CD4-positive, CD25-positive, alpha-beta regulatory T cell (primary cell): ENCODE measurements around the gene IFT25. TPM values are rescaled to one million over a fixed set of nuclear protein-coding genes. Genes with fewer than 3 reads are reported as not detected.
A peak's percentile ranks its signal among the peaks of the same experiment; 100 is the strongest.
"Not testable (repeated sequence)": the region's sequence is repeated elsewhere in the genome, so short reads cannot be mapped to it uniquely, and the experiment has no call there.

Experiments
- ATAC-seq, 2 donors: fragments of 150-1000 bp; cut with Tn5 transposase; one replicate each; pipeline ENCODE4 v1.10.0; 2021; ENCODE audit warnings: low read depth in 2 of 2, moderate number of reproducible peaks in 2 of 2, moderate library complexity in 1 of 2
- DNase-seq, 3 donors: peaks; one replicate each; pipeline versions ENCODE4 v3.0.0 to v3.0.0-alpha.2; 2012 to 2022; ENCODE audit warnings: mixed read lengths in 1 of 3
- H3K27ac ChIP-seq: one replicate; pipeline ENCODE4 v1.7.0; 2013; ENCODE audit warnings: mild to moderate bottlenecking, low read length; ENCODE audit not compliant: insufficient read depth, poor library complexity, severe bottlenecking
- H3K27me3 ChIP-seq: one replicate; pipeline ENCODE4 v1.7.0; 2013; ENCODE audit warnings: low read length; ENCODE audit not compliant: control insufficient read depth, insufficient read depth
- H3K36me3 ChIP-seq: one replicate; pipeline ENCODE4 v1.7.0; 2013; ENCODE audit warnings: mild to moderate bottlenecking, low read length, moderate library complexity; ENCODE audit not compliant: control insufficient read depth, insufficient read depth
- H3K4me1 ChIP-seq: 2 replicates; pipeline ENCODE4 v1.7.0; 2013; ENCODE audit warnings: mild to moderate bottlenecking, low read length; ENCODE audit not compliant: insufficient read depth, control insufficient read depth, poor library complexity, severe bottlenecking
- H3K4me3 ChIP-seq: one replicate; pipeline ENCODE4 v1.7.0; 2013; ENCODE audit warnings: low read depth, mild to moderate bottlenecking, low read length, moderate library complexity
- H3K9me3 ChIP-seq, 2 experiments: 1 replicate in 1 of 2; 2 replicates in 1 of 2; pipeline ENCODE4 v1.7.0; 2013; ENCODE audit warnings: low read length in 2 of 2, mild to moderate bottlenecking in 1 of 2, moderate library complexity in 1 of 2; ENCODE audit not compliant: control insufficient read depth in 2 of 2
- H3K27ac Mint-ChIP-seq, 3 donors: one replicate each; pipeline ENCODE4 v1.8.0; 2020 to 2022; ENCODE audit warnings: mild to moderate bottlenecking in 3 of 3, mixed read lengths in 3 of 3, moderate library complexity in 2 of 3
- H3K27me3 Mint-ChIP-seq: one replicate; pipeline ENCODE4 v1.8.0; 2022; ENCODE audit warnings: mild to moderate bottlenecking, mixed read lengths
- H3K36me3 Mint-ChIP-seq: one replicate; pipeline ENCODE4 v1.8.0; 2020; ENCODE audit warnings: mixed read lengths
- H3K4me1 Mint-ChIP-seq, 4 donors: one replicate each; pipeline ENCODE4 v1.8.0; 2020 to 2022; ENCODE audit warnings: mixed read lengths in 4 of 4, mild to moderate bottlenecking in 1 of 4
- H3K4me3 Mint-ChIP-seq, 4 donors: one replicate each; pipeline ENCODE4 v1.8.0; 2020 to 2022; ENCODE audit warnings: mild to moderate bottlenecking in 4 of 4, mixed read lengths in 4 of 4, moderate library complexity in 3 of 4
- H3K9me3 Mint-ChIP-seq, 7 donors: one replicate each; pipeline ENCODE4 v1.8.0; 2020 to 2022; ENCODE audit warnings: mixed read lengths in 7 of 7, mild to moderate bottlenecking in 3 of 7, moderate library complexity in 2 of 7
- polyA plus RNA-seq, 4 donors: library from polyadenylated mRNA; unstranded; fragments of 300-500 nt; fragmentation: Illumina TruSeq; gene quantifications; one replicate each; pipeline ENCODE4 v1.2.3, GENCODE V29; 2021
- total RNA-seq: library from RNA; stranded (reverse); gene quantifications from one replicate; pipeline ENCODE4 v1.2.3, GENCODE V29; 2022

Gene IFT25
- total and polyA plus RNA-seq, 5 donors from 2014 or later, result 23.0 to 74.7 (median 58.9) TPM

DNA sequence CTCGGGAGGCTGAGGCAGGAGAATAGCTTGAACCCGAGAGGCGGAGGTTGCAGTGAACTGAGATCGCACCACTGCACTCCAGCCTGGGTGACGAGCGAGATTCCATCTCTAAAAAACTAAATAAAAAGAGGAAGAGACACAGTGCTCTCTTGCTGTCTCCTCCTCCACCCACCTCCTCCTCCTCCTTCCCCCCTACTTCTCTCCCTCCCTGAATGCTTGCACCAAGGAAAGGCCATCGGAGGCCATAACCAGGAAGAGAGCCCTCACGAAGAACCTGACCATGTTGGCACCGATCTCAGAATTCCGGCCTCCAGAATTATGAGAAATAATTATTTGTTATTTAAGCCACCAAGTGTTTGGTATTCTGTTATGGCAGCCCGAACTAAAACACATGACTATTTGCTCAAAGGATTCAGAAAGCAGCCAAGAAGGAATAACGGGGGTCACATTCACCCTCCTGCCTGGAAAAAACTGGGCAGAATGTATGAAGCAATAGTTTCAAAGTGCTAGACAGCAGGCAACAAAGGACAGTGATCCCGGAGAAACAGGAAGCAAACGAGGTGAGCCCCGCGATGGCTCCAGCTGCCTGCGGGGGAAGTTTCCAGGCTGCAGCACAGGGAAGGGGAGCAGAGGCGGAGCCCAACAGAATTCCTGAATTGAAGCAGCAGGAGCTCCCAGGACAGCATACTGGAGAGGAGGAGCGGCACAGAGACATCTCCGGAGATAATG lies 36.7 kb upstream of the IFT25 start:
- Mint-ChIP-seq H3K4me1 (peaks cover 0 to 11% (median 2%) of the 10 kb centered on the region in 4 donors), H3K27me3 (peaks cover 6% of the 10 kb centered on the region), H3K36me3 (no peaks in the 10 kb centered on the region), H3K9me3 (no peaks in the 10 kb centered on the region), H3K27ac (no peak overlapping the region), H3K4me3 (no peak overlapping the region)
- Histone ChIP-seq H3K27me3 (no peaks in the 10 kb centered on the region), H3K4me1 (no peaks in the 10 kb centered on the region), H3K4me3 (no peak overlapping the region), H3K9me3 (no peaks in the 10 kb centered on the region), H3K27ac (no peak overlapping the region), H3K36me3 (no peaks in the 10 kb centered on the region)
- ATAC-seq, result no peak
- no peak for DNase-seq

DNA sequence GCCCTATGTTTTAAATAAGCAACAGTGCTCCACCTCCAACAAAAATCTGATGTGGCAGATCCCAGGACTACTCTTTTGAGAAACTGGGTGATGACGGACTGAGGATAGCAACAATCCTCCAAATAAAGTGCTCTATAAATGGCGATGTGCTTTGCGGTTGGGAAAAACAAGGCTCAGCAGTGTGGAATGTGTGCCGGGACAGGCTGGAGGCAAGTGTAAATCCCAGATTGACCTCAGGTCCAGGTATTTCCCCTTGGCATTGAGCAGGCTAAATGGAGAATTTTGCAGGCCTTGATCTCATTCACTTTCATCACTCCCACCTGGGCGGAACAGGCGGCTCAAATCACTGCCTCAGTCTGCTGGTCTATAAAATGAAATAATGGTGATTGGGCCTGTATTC lies 35.7 kb upstream of the IFT25 start:
- no peak overlapping the region for H3K4me3 Mint-ChIP-seq
- peaks cover 0 to 6% (median 0%) of the 10 kb centered on the region in 4 donors for H3K4me1 Mint-ChIP-seq
- H3K27ac ChIP-seq, result no peak overlapping the region
- H3K27me3 ChIP-seq, result no peaks in the 10 kb centered on the region
- H3K27me3 Mint-ChIP-seq, result peaks cover 6% of the 10 kb centered on the region
- H3K9me3 Mint-ChIP-seq, result no peaks in the 10 kb centered on the region
- no peak overlapping the region for H3K27ac Mint-ChIP-seq
- H3K4me1 ChIP-seq, result no peaks in the 10 kb centered on the region
- no peaks in the 10 kb centered on the region for H3K36me3 ChIP-seq
- H3K36me3 Mint-ChIP-seq, result no peaks in the 10 kb centered on the region
- no peak for ATAC-seq
- H3K9me3 ChIP-seq, result no peaks in the 10 kb centered on the region
- DNase-seq, result no peak
- H3K4me3 ChIP-seq, result no peak overlapping the region

GRCh38 chr1:53979712-53980450 lies 34.4 kb upstream of the IFT25 start:
- H3K4me3 Mint-ChIP-seq, result no peak overlapping the region

GRCh38 chr1:53975861-53976260 lies 30.4 kb upstream of the IFT25 start:
- no peak overlapping the region for H3K27ac Mint-ChIP-seq
- peaks cover 0 to 4% (median 0%) of the 10 kb centered on the region in 7 donors for H3K9me3 Mint-ChIP-seq

More at GRCh38 chr1:53979712-53980450, 34.4 kb upstream of the IFT25 start:
- no peak overlapping the region for H3K27ac ChIP-seq
- DNase-seq, result no peak
- no peak for ATAC-seq
- no peaks in the 10 kb centered on the region for H3K4me1 ChIP-seq
- Mint-ChIP-seq H3K36me3 (peaks cover 8% of the 10 kb centered on the region), H3K27me3 (peaks cover 6% of the 10 kb centered on the region), H3K27ac (peak overlapping the region in 1 of 3 donors; percentile 61), H3K9me3 (no peaks in the 10 kb centered on the region), H3K4me1 (no peaks in the 10 kb centered on the region)
- no peaks in the 10 kb centered on the region for H3K9me3 ChIP-seq
- H3K4me3 ChIP-seq, result no peak overlapping the region
- H3K36me3 ChIP-seq, result no peaks in the 10 kb centered on the region
- H3K27me3 ChIP-seq, result no peaks in the 10 kb centered on the region

DNA sequence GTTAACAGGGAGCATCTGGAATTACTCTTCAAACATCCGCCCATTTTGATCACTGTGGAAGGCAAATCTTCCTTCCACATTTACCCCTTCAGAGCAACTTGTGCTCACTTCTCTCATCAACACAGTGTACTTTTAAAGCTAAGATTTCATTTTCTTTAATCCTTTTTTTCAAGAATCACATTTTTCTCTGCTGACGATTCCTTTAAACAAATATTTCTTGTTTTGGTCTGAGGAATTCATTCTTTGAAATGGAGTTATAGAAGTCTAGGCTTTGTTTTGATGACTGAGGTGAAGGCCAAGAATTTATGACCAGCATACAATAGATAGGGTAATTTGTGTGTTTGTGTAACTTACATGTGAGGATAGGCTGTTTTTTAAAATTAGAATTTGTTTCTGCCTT lies 26.2 kb upstream of the IFT25 start:
- DNase-seq, result no peak
- Histone ChIP-seq H3K27me3 (no peaks in the 10 kb centered on the region), H3K27ac (no peak overlapping the region), H3K4me3 (no peak overlapping the region), H3K36me3 (peaks cover 14% of the 10 kb centered on the region), H3K9me3 (no peaks in the 10 kb centered on the region), H3K4me1 (no peaks in the 10 kb centered on the region)
- Mint-ChIP-seq H3K27me3 (peaks cover 4% of the 10 kb centered on the region), H3K36me3 (peaks cover 44% of the 10 kb centered on the region), H3K4me3 (no peak overlapping the region), H3K4me1 (peaks cover 0 to 5% (median 0%) of the 10 kb centered on the region in 4 donors), H3K9me3 (peaks cover 0 to 4% (median 0%) of the 10 kb centered on the region in 7 donors), H3K27ac (no peak overlapping the region)
- ATAC-seq, result no peak

More at GRCh38 chr1:53975861-53976260, 30.4 kb upstream of the IFT25 start:
- no peak for ATAC-seq
- Histone ChIP-seq H3K4me3 (no peak overlapping the region), H3K4me1 (no peaks in the 10 kb centered on the region), H3K27ac (no peak overlapping the region), H3K9me3 (no peaks in the 10 kb centered on the region), H3K27me3 (no peaks in the 10 kb centered on the region), H3K36me3 (no peaks in the 10 kb centered on the region)
- peaks cover 21% of the 10 kb centered on the region for H3K36me3 Mint-ChIP-seq
- H3K4me1 Mint-ChIP-seq, result peaks cover 0 to 5% (median 0%) of the 10 kb centered on the region in 4 donors
- H3K4me3 Mint-ChIP-seq, result no peak overlapping the region
- DNase-seq, result no peak
- H3K27me3 Mint-ChIP-seq, result peaks cover 10% of the 10 kb centered on the region

- H3K9me3 Mint-ChIP-seq, ATAC-seq, H3K4me1 Mint-ChIP-seq, H3K4me1 ChIP-seq, H3K4me3 ChIP-seq, H3K4me3 Mint-ChIP-seq, H3K27me3 ChIP-seq, H3K27ac ChIP-seq, DNase-seq, H3K27ac Mint-ChIP-seq, H3K27me3 Mint-ChIP-seq, H3K9me3 ChIP-seq: not testable (repeated sequence)
- peaks cover 41% of the 10 kb centered on the region for H3K36me3 Mint-ChIP-seq
- H3K36me3 ChIP-seq, result peaks cover 21% of the 10 kb centered on the region
Observed at GRCh38 chr1:53969323-53969722, 23.8 kb upstream of the IFT25 start.

- Mint-ChIP-seq H3K4me1 (peaks cover 0 to 5% (median 0%) of the 10 kb centered on the region in 4 donors), H3K4me3 (no peak overlapping the region), H3K27ac (no peak overlapping the region), H3K36me3 (peaks cover 49% of the 10 kb centered on the region), H3K9me3 (peaks cover 0 to 3% (median 0%) of the 10 kb centered on the region in 7 donors), H3K27me3 (peaks cover 9% of the 10 kb centered on the region)
- no peak for ATAC-seq
- Histone ChIP-seq H3K27ac (no peak overlapping the region), H3K4me3 (no peak overlapping the region), H3K4me1 (no peaks in the 10 kb centered on the region), H3K9me3 (no peaks in the 10 kb centered on the region), H3K27me3 (no peaks in the 10 kb centered on the region), H3K36me3 (peaks cover 29% of the 10 kb centered on the region)
- DNase-seq, result no peak
Observed at GRCh38 chr1:53968125-53968513, 22.6 kb upstream of the IFT25 start.
